ENCODE measurements around the gene IL16.
A peak's percentile ranks its signal among the peaks of the same experiment; 100 is the strongest.

Gene IL16

GRCh38 chr15:81278306-81279029, 81.8 kb downstream of the IL16 start:
- no peak for DNase-seq

- no peak for DNase-seq
Measured at GRCh38 chr15:81279621-81280485, 83.2 kb downstream of the IL16 start.

GRCh38 chr15:81280696-81281455, 84.2 kb downstream of the IL16 start:
- DNase-seq: no peak

- DNase-seq: no peak
Measured at GRCh38 chr15:81281456-81281735, 84.7 kb downstream of the IL16 start.

- DNase-seq: no peak
Measured at GRCh38 chr15:81281766-81282605, 85.3 kb downstream of the IL16 start.

- no peak for DNase-seq
Measured at GRCh38 chr15:81282606-81282895, 85.9 kb downstream of the IL16 start.

GRCh38 chr15:81282911-81283310, 86.2 kb downstream of the IL16 start:
- DNase-seq: no peak

- no peak for DNase-seq
Measured at GRCh38 chr15:81284256-81285031, 87.8 kb downstream of the IL16 start.

GRCh38 chr15:81285461-81285860, 88.8 kb downstream of the IL16 start:
- no peak for DNase-seq

- peak; percentile 47 for DNase-seq
Measured at GRCh38 chr15:81286621-81287121, 90.0 kb downstream of the IL16 start.

- no peak for DNase-seq
Measured at GRCh38 chr15:81288040-81288439, 91.4 kb downstream of the IL16 start.

GRCh38 chr15:81288616-81289015, 91.9 kb downstream of the IL16 start:
- no peak for DNase-seq

- no peak for DNase-seq
Measured at GRCh38 chr15:81289910-81290309, 93.2 kb downstream of the IL16 start.

GRCh38 chr15:81291916-81292522, 95.3 kb downstream of the IL16 start:
- DNase-seq: no peak

- DNase-seq: peak; percentile 71
Measured at GRCh38 chr15:81292523-81293001, 95.9 kb downstream of the IL16 start.

- peak; percentile 85 for DNase-seq
Measured at GRCh38 chr15:81293728-81294515, 97.2 kb downstream of the IL16 start.

GRCh38 chr15:81294516-81294880, 97.8 kb downstream of the IL16 start:
- no peak for DNase-seq

- no peak for DNase-seq
Measured at GRCh38 chr15:81295486-81296121, 98.9 kb downstream of the IL16 start.

- DNase-seq: no peak
Measured at GRCh38 chr15:81296186-81296585, 99.5 kb downstream of the IL16 start.

GRCh38 chr15:81296673-81297072, 100.0 kb downstream of the IL16 start:
- DNase-seq: peak; percentile 83
